ENCODE data around the gene RAPGEF1.
"Not testable (repeated sequence)": the region's sequence is repeated elsewhere in the genome, so short reads cannot be mapped to it uniquely, and the experiment has no call there.

Gene RAPGEF1

GRCh38 chr9:131688377-131688776, 51.5 kb downstream of the RAPGEF1 start:
- no peak overlapping the region for H3K27ac ChIP-seq (ENCODE audit: extremely low read depth, low read depth, low read length)
- no peak overlapping the region for H3K4me3 ChIP-seq (ENCODE audit: low read depth, low read length)
- no peaks in the 10 kb centered on the region for H3K36me3 ChIP-seq (ENCODE audit: control insufficient read depth in 2 of 2, insufficient read depth in 1 of 2, low read length in 2 of 2)
- H3K9me3 ChIP-seq (ENCODE audit: control insufficient read depth, insufficient read depth, low read depth, low read length): no peaks in the 10 kb centered on the region
- H3K4me1 ChIP-seq (ENCODE audit: control insufficient read depth, insufficient read depth, low read length): no peaks in the 10 kb centered on the region
- ChIA-PET CTCF (no interaction called here), POLR2A (no interaction called here)
- TF ChIP-seq ZNF214 (tag by site-specific recombination; IDR thresholded peaks at IDR 0.05; ENCODE audit: borderline replicate concordance) (no peak), SCRT1 (tag by site-specific recombination; IDR thresholded peaks at IDR 0.05; ENCODE audit: borderline replicate concordance) (0 out of 2 replicates have a peak, but pooled peaks have one; percentile 27)

GRCh38 chr9:131685753-131686706, 53.8 kb downstream of the RAPGEF1 start:
- ChIA-PET POLR2A (no interaction called here), CTCF (no interaction called here)
- H3K4me3 ChIP-seq (ENCODE audit: low read depth, low read length): no peak overlapping the region
- H3K36me3 ChIP-seq (ENCODE audit: control insufficient read depth in 2 of 2, insufficient read depth in 1 of 2, low read length in 2 of 2): no peaks in the 10 kb centered on the region
- H3K9me3 ChIP-seq (ENCODE audit: control insufficient read depth, insufficient read depth, low read depth, low read length): no peaks in the 10 kb centered on the region
- no peak overlapping the region for H3K27ac ChIP-seq (ENCODE audit: extremely low read depth, low read depth, low read length)
- TF ChIP-seq ZXDB (tag by site-specific recombination; IDR thresholded peaks at IDR 0.05): no peak
- no peak for TF ChIP-seq ZNF621 (tag by site-specific recombination; IDR thresholded peaks at IDR 0.05)
- no peak for TF ChIP-seq ZSCAN5A (tag by site-specific recombination; IDR thresholded peaks at IDR 0.05)
- no peak for TF ChIP-seq ZNF776 (tag by site-specific recombination; IDR thresholded peaks at IDR 0.05; ENCODE audit: borderline replicate concordance)
- TF ChIP-seq ZNF558 (tag by site-specific recombination; IDR thresholded peaks at IDR 0.05): no peak
- TF ChIP-seq ZNF175 (tag by site-specific recombination; IDR thresholded peaks at IDR 0.05): no peak
- TF ChIP-seq SCRT1 (tag by site-specific recombination; IDR thresholded peaks at IDR 0.05; ENCODE audit: borderline replicate concordance): no peak
- TF ChIP-seq ZNF623 (tag by site-specific recombination; IDR thresholded peaks at IDR 0.05): no peak
- TF ChIP-seq ZBTB11 (tag by site-specific recombination; conservative IDR thresholded peaks at IDR 0.05; ENCODE audit: low read depth): no peak
- no peak for TF ChIP-seq REST (tag by site-specific recombination; IDR thresholded peaks at IDR 0.05)
- no peak for TF ChIP-seq ZNF19 (tag by site-specific recombination; IDR thresholded peaks at IDR 0.05; ENCODE audit: low read depth)
- TF ChIP-seq ZBTB17 (tag by site-specific recombination; IDR thresholded peaks at IDR 0.05): no peak
- TF ChIP-seq ZNF169 (tag by site-specific recombination; IDR thresholded peaks at IDR 0.05): no peak
- no peak for TF ChIP-seq ZFP69B (tag by site-specific recombination; IDR thresholded peaks at IDR 0.05)
- no peak for TF ChIP-seq ZNF10 (tag by site-specific recombination; IDR thresholded peaks at IDR 0.05)
- no peak for TF ChIP-seq ZNF791 (tag by site-specific recombination; IDR thresholded peaks at IDR 0.05)
- TF ChIP-seq ZNF677 (tag by site-specific recombination; IDR thresholded peaks at IDR 0.05): no peak
- TF ChIP-seq GFI1B (tag by site-specific recombination; IDR thresholded peaks at IDR 0.05): no peak
- TF ChIP-seq ZNF610 (tag by site-specific recombination; IDR thresholded peaks at IDR 0.05; ENCODE audit: borderline replicate concordance): no peak
- TF ChIP-seq KLF8 (tag by site-specific recombination; IDR thresholded peaks at IDR 0.05): no peak
- H3K4me1 ChIP-seq (ENCODE audit: control insufficient read depth, insufficient read depth, low read length): no peaks in the 10 kb centered on the region

GRCh38 chr9:131683094-131683493, 56.8 kb downstream of the RAPGEF1 start:
- H3K9me3 ChIP-seq (ENCODE audit: control insufficient read depth, insufficient read depth, low read depth, low read length); H3K36me3 ChIP-seq (ENCODE audit: control insufficient read depth in 2 of 2, insufficient read depth in 1 of 2, low read length in 2 of 2); H3K4me1 ChIP-seq (ENCODE audit: control insufficient read depth, insufficient read depth, low read length); H3K4me3 ChIP-seq (ENCODE audit: low read depth, low read length); POLR2A ChIA-PET; CTCF ChIA-PET; H3K27ac ChIP-seq (ENCODE audit: extremely low read depth, low read depth, low read length): not testable (repeated sequence)
